GM21381 (cell line): ENCODE results near the gene AASS.

Source experiments
- ATAC-seq: cut with Tn5 transposase; IDR thresholded peaks from one replicate; pipeline ENCODE4 v1.9.1; 2021; ENCODE audit warnings: mild to moderate bottlenecking, moderate library complexity; ENCODE audit not compliant: unreplicated experiment

AASS gene

DNA sequence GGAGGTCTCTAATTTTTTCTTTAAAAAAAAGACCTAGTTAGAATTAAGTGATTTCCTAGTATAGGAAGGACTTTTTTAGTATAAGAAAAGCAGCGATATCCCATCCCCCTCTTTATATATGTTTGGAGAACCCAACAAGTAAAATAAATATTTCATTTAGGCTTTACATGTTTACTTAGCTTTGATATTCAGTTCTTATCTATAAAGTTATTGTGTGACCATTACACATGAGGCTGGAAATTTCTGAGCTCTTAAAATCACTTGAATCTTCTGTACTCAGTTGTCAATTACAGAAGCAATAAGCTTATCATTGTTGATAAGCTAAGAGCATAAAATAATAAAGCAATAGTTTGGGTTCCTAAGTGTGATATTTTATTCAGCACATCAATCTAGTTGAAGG, 89.7 kb downstream of the AASS start:
- ATAC-seq = no peak

GRCh38 chr7:122046402-122046801, 97.6 kb downstream of the AASS start:
- no peak for ATAC-seq

DNA sequence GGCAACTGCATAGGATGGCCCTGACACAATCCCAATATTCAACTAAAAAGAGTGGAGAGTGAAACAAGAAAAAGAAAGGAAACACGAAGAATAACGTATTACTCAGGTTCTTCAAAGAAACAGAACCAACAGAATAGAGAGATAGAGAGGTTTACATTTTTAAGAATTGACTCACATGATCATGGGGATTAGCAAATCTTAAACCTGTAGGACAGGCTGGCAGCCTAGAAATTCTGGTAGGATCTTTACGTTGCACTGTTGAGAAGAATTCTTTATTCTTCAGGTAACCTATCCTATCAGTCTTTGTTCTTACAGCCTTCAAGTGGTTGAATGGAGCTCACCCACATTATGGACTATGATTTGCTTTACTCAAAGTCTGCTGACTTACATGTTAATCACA, 103.9 kb downstream of the AASS start:
- ATAC-seq = no peak

DNA sequence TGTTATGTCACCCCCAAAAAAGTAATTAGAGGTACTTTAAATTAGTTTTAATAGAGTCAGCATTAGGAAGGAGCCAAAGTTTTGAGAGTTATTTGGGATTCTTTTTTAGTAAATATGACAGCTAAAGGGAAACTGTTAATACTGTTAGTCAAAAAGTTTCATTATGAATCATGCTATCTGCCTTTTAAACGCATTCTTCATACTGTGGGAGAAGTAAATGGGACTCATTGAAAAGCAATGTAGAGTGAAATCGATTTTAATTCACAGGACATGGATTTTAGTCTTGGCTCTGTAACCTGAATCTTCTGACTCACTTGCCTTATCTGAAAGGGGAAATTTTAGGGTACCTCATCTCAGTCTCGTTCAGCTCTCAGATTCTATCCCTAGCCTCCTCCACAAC, 105.1 kb downstream of the AASS start:
- no peak for ATAC-seq

DNA sequence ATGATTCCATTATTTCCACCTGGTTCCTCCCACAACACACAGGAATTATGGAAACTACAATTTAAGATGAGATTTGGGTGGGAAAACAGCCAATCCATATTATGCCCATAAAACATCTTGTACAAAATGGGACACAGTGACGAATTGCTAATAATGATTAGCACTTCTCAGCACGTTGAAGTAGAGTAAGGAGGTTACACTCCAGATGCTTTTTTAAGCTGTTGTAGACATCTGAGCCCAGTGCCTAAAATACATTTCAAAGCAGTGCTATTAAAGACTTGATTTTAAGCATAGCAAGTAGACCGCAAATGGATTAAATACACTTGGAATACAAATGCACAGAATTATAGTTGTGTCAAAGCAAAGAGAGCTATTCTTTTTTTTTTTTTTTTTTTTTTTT, 105.9 kb downstream of the AASS start:
- no peak for ATAC-seq

DNA sequence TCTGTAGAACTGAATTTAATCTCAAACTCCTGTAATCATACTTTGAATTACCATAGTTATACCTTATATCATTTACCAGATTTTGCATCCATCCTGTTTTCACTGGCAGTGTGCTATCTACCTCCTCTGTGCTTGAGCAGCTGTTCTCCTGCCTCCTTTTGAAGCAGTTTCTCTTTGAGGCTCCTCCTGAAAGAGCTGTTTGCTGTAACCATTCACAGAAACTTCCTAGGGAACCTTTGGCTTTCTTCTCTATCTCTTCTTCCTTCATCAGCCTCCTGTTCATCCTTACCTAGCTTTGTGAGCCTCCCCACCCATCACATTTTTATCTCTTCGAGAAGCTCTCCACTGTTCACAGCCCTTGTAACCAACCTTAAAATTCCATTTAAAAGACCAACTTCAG, 108.2 kb downstream of the AASS start:
- no peak for ATAC-seq

- no peak for ATAC-seq
Observed at GRCh38 chr7:122033641-122034040, 110.4 kb downstream of the AASS start.

DNA sequence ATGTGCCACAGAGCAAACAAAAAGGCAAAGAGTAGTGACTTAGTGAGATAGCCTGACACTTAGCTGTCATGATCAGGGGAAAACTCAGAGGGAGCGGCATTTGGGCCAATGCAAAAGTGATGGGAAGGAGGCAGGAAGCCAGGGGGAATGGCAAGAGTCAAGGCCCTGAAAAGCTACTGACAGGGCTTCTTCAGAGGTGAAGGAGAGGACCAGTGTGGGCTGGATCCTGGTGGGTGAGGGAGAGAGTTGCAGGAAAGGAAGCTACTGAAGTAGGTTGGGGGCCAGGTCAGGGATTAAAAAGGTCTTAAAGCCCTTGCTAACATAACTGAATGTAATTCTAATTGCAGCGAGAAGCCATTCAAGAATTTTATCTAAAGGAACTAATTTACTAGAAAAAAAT, 117.0 kb downstream of the AASS start:
- ATAC-seq = no peak
